Sigmoid colon (tissue), 7 donors: ENCODE data around the gene SOSTDC1. TPM values are rescaled to one million over a fixed set of nuclear protein-coding genes. Genes with fewer than 3 reads are reported as not detected.
A peak's percentile ranks its signal among the peaks of the same experiment; 100 is the strongest.

Experiments used
- DNase-seq: peaks from one replicate; pipeline ENCODE4 v3.0.0-alpha.2; 2019
- H3K27ac ChIP-seq, 4 donors: fragments of 200-600 bp; sonication (generic); one replicate each; pipeline ENCODE4 v1.5.1; 2016 to 2019; ENCODE audit warnings: mild to moderate bottlenecking in 1 of 4
- H3K27me3 ChIP-seq, 3 donors: fragments of 200-600 bp; sonication (generic); one replicate each; pipeline ENCODE4 v1.5.1; 2019; ENCODE audit warnings: mild to moderate bottlenecking in 1 of 3
- H3K36me3 ChIP-seq, 4 donors: fragments of 200-600 bp; sonication (generic); one replicate each; pipeline ENCODE4 v1.5.1; 2016 to 2019
- H3K4me1 ChIP-seq, 4 donors: fragments of 200-600 bp; sonication (generic); one replicate each; pipeline ENCODE4 v1.5.1; 2017 to 2019
- H3K4me3 ChIP-seq, 4 donors: fragments of 200-600 bp; sonication (generic); one replicate each; pipeline ENCODE4 v1.5.1; 2017 to 2019; ENCODE audit warnings: mild to moderate bottlenecking in 2 of 4, moderate library complexity in 1 of 4
- H3K9me3 ChIP-seq, 4 donors: fragments of 200-600 bp in 3 of 4; sonication (generic) in 3 of 4; one replicate each; pipeline versions ENCODE4 v1.5.1 to v1.6.1; 2013 to 2019
- EP300 ChIP-seq, 4 donors: sonication (generic); formaldehyde crosslinking; IDR thresholded peaks; one replicate each; pipeline ENCODE4 v1.6.1; 2017; ENCODE audit warnings: antibody characterized with exemption in 4 of 4
- POLR2A ChIP-seq, 2 donors: fragments of 450-650 bp; IDR thresholded peaks; one replicate each; pipeline ENCODE4 v1.6.1; 2016; ENCODE audit warnings: antibody characterized with exemption in 2 of 2, mild to moderate bottlenecking in 2 of 2, moderate library complexity in 2 of 2
- POLR2AphosphoS5 ChIP-seq, 4 donors: sonication (generic); formaldehyde crosslinking; IDR thresholded peaks; one replicate each; pipeline ENCODE4 v1.6.1; 2017; ENCODE audit warnings: antibody characterized with exemption in 4 of 4
- WGBS, 2 donors: extraction: QIAGEN DNeasy Blood & Tissue Kit; methylation state at CpG; one replicate each; pipeline ENCODE4 v1.1.7; 2013; 5-methylcytosine and 5-hydroxymethylcytosine counted together
- intact Hi-C: fragments of 100-400 bp; cut with DNase I; formaldehyde crosslinking; loops from one replicate; pipeline ENCODE4 v1.15.1; 2023
- polyA plus RNA-seq, 3 donors: library from polyadenylated mRNA; stranded (reverse); fragments of 200-250 nt; gene quantifications; one replicate each; pipeline ENCODE4 v1.2.3, GENCODE V29; 2013
- total RNA-seq, 4 donors: library from RNA; depleted of rRNA; stranded (reverse); fragments of >200 nt; gene quantifications; one replicate each; pipeline ENCODE4 v1.1.0, GENCODE V29; 2016
- TF ChIP-seq, protein P1 (sequence below), 4 experiments: fragments of 450-650 bp in 3 of 4; fragments of 200-600 bp in 1 of 4; IDR thresholded peaks; one replicate each; pipeline ENCODE4 v1.5.1; 2016 to 2019; ENCODE audit warnings: antibody characterized with exemption in 4 of 4, mild to moderate bottlenecking in 3 of 4, moderate library complexity in 2 of 4
- donor health status: healthy with polysubstance abuse.
- donor health status: Bipolar disorder and iron deficiency.
- donor health status: healthy.

SOSTDC1 gene
- total and polyA plus RNA-seq, 7 donors = 0.36 to 8.7 (median 2.5) TPM

- WGBS, 2 donors = 49% methylated on average over 1 of the region's 1 CpG
- no peak for TF ChIP-seq EP300 (IDR thresholded peaks at IDR 0.05)
- TF ChIP-seq POLR2A (IDR thresholded peaks at IDR 0.05) = no peak
- no peak for TF ChIP-seq POLR2AphosphoS5 (IDR thresholded peaks at IDR 0.05)
- TF ChIP-seq, protein P1, sequence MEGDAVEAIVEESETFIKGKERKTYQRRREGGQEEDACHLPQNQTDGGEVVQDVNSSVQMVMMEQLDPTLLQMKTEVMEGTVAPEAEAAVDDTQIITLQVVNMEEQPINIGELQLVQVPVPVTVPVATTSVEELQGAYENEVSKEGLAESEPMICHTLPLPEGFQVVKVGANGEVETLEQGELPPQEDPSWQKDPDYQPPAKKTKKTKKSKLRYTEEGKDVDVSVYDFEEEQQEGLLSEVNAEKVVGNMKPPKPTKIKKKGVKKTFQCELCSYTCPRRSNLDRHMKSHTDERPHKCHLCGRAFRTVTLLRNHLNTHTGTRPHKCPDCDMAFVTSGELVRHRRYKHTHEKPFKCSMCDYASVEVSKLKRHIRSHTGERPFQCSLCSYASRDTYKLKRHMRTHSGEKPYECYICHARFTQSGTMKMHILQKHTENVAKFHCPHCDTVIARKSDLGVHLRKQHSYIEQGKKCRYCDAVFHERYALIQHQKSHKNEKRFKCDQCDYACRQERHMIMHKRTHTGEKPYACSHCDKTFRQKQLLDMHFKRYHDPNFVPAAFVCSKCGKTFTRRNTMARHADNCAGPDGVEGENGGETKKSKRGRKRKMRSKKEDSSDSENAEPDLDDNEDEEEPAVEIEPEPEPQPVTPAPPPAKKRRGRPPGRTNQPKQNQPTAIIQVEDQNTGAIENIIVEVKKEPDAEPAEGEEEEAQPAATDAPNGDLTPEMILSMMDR (IDR thresholded peaks at IDR 0.05) = no peak
Observed at GRCh38 chr7:16423761-16424160, 41.8 kb downstream of the SOSTDC1 start.

DNA sequence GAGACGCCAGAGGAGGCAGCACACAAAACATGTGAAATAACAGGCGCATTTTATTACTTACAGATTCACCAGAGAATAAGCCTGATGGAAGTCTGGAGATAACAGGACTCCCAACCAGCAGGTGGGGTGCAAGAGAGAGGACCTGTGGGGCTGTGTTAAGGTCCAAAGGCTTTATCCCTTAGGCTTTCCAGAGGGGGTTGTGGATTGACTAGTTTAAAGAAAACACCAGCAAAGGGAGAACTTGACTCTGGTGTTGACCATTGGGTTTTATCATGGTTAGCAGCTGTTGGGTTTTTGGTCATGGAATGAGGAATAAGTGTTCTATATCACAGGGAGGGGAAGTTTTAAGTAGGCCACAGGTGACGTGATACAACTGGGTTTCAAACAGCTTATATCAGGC, 42.6 kb downstream of the SOSTDC1 start:
- intact Hi-C loops = loop anchor here (10.0 kb wide), 1 partner anchor 222 kb away; the partner anchor contains the start of genes ANKMY2 and BZW2
- TF ChIP-seq POLR2AphosphoS5 (IDR thresholded peaks at IDR 0.05) = no peak
- TF ChIP-seq EP300 (IDR thresholded peaks at IDR 0.05) = no peak
- TF ChIP-seq POLR2A (IDR thresholded peaks at IDR 0.05) = no peak
- TF ChIP-seq, protein P1 (IDR thresholded peaks at IDR 0.05) = no peak

More at GRCh38 chr7:16423761-16424160, 41.8 kb downstream of the SOSTDC1 start:
- Histone ChIP-seq H3K36me3 (no peaks in the 10 kb centered on the region), H3K4me3 (no peak overlapping the region), H3K9me3 (no peaks in the 10 kb centered on the region), H3K27me3 (no peaks in the 10 kb centered on the region), H3K4me1 (peaks cover 0 to 29% (median 21%) of the 10 kb centered on the region in 4 donors), H3K27ac (peak overlapping the region in 1 of 4 donors; percentile 97)
- no peak for DNase-seq
- intact Hi-C loops = loop anchor here (10.0 kb wide), 1 partner anchor 221 kb away; the partner anchor contains the start of genes ANKMY2 and BZW2

DNA sequence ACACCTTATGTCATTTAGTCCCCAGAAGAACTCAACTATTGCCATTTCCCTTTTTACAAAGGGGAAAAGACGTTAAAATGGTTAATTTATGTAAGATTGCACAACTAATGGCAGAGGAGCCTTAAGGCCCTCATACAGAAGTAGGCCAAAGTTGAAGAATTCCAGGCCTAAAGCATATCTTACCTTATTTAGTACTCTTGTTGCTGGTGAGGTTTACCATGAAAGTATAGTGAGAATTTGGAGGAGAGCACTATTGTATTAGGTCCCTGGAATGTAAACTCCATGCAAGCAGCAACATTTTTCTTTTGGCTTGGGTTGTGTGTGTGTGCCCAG, 43.5 kb downstream of the SOSTDC1 start:
- Histone ChIP-seq H3K36me3 (no peaks in the 10 kb centered on the region), H3K4me3 (peak overlapping the region in 2 of 4 donors; percentile 56 to 71), H3K4me1 (peaks cover 0 to 29% (median 21%) of the 10 kb centered on the region in 4 donors), H3K27me3 (no peaks in the 10 kb centered on the region), H3K27ac (peak overlapping the region; percentile 89 to 97 (median 96)), H3K9me3 (no peaks in the 10 kb centered on the region)
- no peak for DNase-seq
- WGBS, 2 donors = 26 to 41% methylated on average over 1 of the region's 1 CpG
- intact Hi-C loops = loop anchor here (10.0 kb wide), 1 partner anchor 223 kb away; the partner anchor contains the start of genes ANKMY2 and BZW2
- TF ChIP-seq POLR2A (IDR thresholded peaks at IDR 0.05) (no peak), POLR2AphosphoS5 (IDR thresholded peaks at IDR 0.05) (peak in 3 of 4 donors; percentile 23 to 41 (median 39)), EP300 (IDR thresholded peaks at IDR 0.05) (peak in 2 of 4 donors; percentile 1 to 2)
- TF ChIP-seq, protein P1 (IDR thresholded peaks at IDR 0.05) = no peak

More for the DNA sequence above, 42.6 kb downstream of the SOSTDC1 start:
- no peaks in the 10 kb centered on the region for H3K27me3 ChIP-seq
- H3K36me3 ChIP-seq = no peaks in the 10 kb centered on the region
- no peak for DNase-seq
- H3K9me3 ChIP-seq = no peaks in the 10 kb centered on the region
- peaks cover 0 to 29% (median 21%) of the 10 kb centered on the region in 4 donors for H3K4me1 ChIP-seq
- H3K27ac ChIP-seq = peak overlapping the region; percentile 89 to 97 (median 96)
- 71 to 86% methylated on average over 3 of the region's 3 CpGs for WGBS, 2 donors
- no peak overlapping the region for H3K4me3 ChIP-seq

- intact Hi-C loops = loop anchor here (10.0 kb wide), 1 partner anchor 223 kb away; the partner anchor contains the start of genes ANKMY2 and BZW2
- TF ChIP-seq, protein P1 (IDR thresholded peaks at IDR 0.05) = no peak
- TF ChIP-seq POLR2A (IDR thresholded peaks at IDR 0.05) (no peak), POLR2AphosphoS5 (IDR thresholded peaks at IDR 0.05) (no peak), EP300 (IDR thresholded peaks at IDR 0.05) (no peak)
- Histone ChIP-seq H3K27me3 (no peaks in the 10 kb centered on the region), H3K4me1 (peaks cover 0 to 29% (median 21%) of the 10 kb centered on the region in 4 donors), H3K36me3 (no peaks in the 10 kb centered on the region), H3K27ac (peak within 1 kb of the TSS; percentile 89 to 97 (median 96)), H3K4me3 (peak within 1 kb of the TSS; percentile 47 to 71 (median 54)), H3K9me3 (no peaks in the 10 kb centered on the region)
- peak; percentile 72 for DNase-seq
- WGBS, 2 donors = 4 to 9% methylated on average over 50 of the region's 50 CpGs
Observed at GRCh38 chr7:16421333-16422102, 44.0 kb downstream of the SOSTDC1 start, which contains the start of gene CRPPA. CRPPA (minus strand) TSS chr7:16421538; CDS start chr7:16421322, 216 bp downstream.
